GM12892 (cell line): ENCODE data around the gene MRPL27. TPM values are rescaled to one million over a fixed set of nuclear protein-coding genes. Genes with fewer than 3 reads are reported as not detected.
"Not testable (repeated sequence)": the region's sequence is repeated elsewhere in the genome, so short reads cannot be mapped to it uniquely, and the experiment has no call there.

Experiments used
- DNase-seq: peaks from one replicate; pipeline ENCODE4 v3.0.0; 2011; ENCODE audit not compliant: insufficient read length
- FAIRE-seq: peaks from 2 replicates; lab custom pipeline; 2011; peaks lifted over from hg19 to GRCh38; lab: Jason Lieb, UNC
- POLR2A ChIP-seq: IDR thresholded peaks from 2 replicates; pipeline ENCODE4 v1.6.1; 2011; ENCODE audit warnings: low read depth, low read length, control low read depth
- POLR2AphosphoS5 ChIP-seq: IDR thresholded peaks from 2 replicates; pipeline ENCODE4 v1.6.1; 2011; ENCODE audit warnings: low read depth, low read length, control low read depth
- TAF1 ChIP-seq: IDR thresholded peaks from 2 replicates; pipeline ENCODE4 v1.6.1; 2011; ENCODE audit warnings: low read depth, mild to moderate bottlenecking, control low read depth, low read length, borderline replicate concordance
- polyA plus RNA-seq: library from polyadenylated mRNA; unstranded; fragments of >200 nt; gene quantifications from one replicate; pipeline ENCODE4 v1.2.1, GENCODE V29; 2012; ENCODE audit warnings: missing spikeins, inconsistent platforms; ENCODE audit not compliant: missing spikeins

MRPL27 gene
- polyA plus RNA-seq = 77.5 TPM

DNA sequence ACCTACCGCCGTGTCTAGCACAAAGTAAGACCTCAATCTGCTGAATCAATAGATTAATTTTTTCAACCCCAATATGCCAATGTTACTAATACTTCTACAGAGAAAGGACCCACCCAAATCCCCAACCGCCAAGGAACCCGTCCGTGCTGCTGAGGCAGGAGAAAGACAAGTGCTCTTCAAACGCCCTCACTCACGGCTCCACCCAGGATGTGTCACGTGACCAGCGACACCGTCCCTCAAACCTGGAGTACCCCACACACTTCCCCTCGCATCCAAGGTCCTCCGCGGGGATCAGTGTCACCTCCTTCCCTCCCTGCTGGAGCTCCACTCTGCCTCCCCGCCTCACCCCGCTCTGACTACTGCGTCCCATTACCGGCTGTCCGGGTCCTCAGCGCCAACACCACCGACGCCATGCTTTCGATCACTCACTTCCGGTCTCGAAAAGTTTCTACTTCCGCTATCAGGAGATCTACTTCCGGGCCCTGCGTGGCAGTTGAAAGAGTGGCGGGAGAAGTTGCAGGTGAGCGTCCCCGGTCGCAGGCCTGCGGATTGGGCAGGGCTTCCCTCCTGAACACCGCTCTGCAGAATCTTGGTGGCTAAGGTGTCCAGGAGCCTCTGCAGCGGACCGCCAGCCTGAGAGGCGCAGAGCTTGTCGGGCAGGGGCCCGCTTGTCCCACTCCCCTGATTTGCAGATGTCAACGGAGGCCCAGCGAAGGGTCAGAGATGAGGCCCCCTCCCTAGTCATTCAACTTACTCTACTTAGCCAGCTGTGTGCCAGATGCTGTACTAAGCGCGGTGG is at the start of gene MRPL27, which contains the start of gene EME1:
Gene MRPL27, minus strand, starts transcription at position 427 of the 799 bp plus-strand sequence. Its CDS starts 14 bp downstream, at position 413.
Gene EME1, plus strand, starts transcription at position 472 of the 799 bp plus-strand sequence. CDS start 1,980 bp downstream, outside the sequence.
- TF ChIP-seq POLR2A (peak; percentile 99), TAF1 (peak; percentile 95), POLR2AphosphoS5 (peak; percentile 97)
- FAIRE-seq (peak; percentile 96), DNase-seq (peak; percentile 88)

DNA sequence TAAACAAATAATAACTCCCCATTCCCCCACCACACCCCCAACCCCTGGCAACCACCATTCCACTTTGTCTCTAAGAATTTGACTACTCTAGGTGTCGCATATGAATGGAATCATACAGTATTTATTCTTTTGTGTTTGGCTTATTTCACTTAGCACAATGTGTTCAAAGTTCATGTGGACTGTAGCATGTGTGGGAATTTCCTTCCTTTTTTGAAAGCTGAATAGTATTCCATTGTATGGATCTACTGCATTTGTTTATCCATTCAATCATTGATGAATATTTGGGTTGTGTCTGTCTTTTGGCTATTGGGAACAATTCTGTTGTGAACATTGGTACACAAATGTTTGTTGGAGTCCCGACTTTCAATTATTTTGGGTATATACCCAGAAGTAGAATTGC is 49.8 kb upstream of the MRPL27 start:
- TF ChIP-seq TAF1 (no peak), POLR2AphosphoS5 (no peak), POLR2A (no peak)
- FAIRE-seq (no peak), DNase-seq (no peak)

- no peak for FAIRE-seq
- no peak for DNase-seq
- TF ChIP-seq POLR2A = no peak
- TF ChIP-seq POLR2AphosphoS5 = no peak
- TF ChIP-seq TAF1 = no peak
These were observed 48.5 kb upstream of the MRPL27 start for GRCh38 chr17:50421308-50422051.

DNA sequence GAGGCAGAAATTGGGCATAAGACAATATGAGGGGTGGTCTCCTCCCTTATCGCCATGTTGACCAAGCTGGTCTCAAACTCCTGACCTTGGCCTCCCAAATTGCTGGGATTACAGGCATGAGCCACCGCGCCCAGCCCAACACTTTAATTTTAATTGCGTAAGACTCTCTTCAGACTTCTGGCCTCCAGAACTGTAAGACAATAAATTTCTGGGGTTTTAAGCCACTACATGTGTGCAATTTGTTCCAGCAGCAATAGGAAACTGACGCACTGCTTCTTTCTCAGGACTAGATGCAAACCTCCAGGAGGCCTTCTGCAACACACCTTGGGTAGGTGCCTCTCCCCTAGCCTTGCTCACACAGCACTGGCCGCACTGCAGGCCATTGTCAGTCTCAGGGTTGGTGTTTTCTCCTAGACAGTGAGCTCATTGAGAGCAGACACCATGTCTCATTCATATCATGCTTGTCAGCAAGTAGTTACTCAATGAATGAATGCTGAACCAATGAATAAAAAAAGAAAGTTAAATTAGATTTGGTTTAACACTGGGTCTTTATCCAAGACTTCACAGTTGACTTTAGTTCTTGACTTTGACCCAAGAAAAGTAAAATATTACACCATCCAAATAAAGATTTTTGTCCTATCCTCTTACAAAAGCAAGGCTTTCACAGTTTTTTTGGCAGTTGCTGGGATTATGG is 47.6 kb upstream of the MRPL27 start:
- DNase-seq = no peak
- no peak for TF ChIP-seq POLR2A
- no peak for TF ChIP-seq TAF1
- TF ChIP-seq POLR2AphosphoS5 = no peak
- FAIRE-seq = no peak

- FAIRE-seq, DNase-seq: not testable (repeated sequence)
These were observed 46.6 kb upstream of the MRPL27 start for GRCh38 chr17:50419577-50419976.

GRCh38 chr17:50414808-50415207 is 41.8 kb upstream of the MRPL27 start:
- FAIRE-seq (no peak), DNase-seq (no peak)
- TF ChIP-seq POLR2A = no peak
- no peak for TF ChIP-seq TAF1
- no peak for TF ChIP-seq POLR2AphosphoS5

DNA sequence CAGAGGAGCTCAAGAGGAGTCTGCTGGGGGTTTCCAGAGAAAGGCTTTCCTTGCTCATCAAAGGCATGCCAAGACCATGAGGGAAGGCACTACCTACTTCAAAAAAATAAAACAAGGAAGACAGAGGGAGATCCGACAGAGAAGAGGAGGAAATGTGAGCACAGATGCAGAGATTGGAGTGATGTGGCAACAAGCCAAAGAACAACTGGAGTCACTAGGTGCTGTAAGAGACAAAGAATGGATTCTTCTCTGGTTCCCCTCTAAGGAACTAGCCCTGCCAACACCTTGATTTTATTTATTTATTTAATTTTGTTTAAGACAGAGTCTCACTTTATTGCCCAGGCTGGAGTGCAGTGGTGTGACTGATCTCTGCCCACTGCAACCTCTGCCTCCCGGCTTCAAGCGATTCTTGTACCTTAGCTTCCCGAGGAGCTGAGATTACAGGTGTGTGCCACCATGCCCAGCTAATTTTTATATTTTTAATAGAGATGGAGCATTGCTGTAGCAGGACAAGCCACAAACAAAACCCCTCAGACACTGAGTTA is 39.3 kb upstream of the MRPL27 start:
- no peak for DNase-seq
- no peak for TF ChIP-seq POLR2AphosphoS5
- TF ChIP-seq POLR2A = no peak
- TF ChIP-seq TAF1 = no peak
- FAIRE-seq = no peak

DNA sequence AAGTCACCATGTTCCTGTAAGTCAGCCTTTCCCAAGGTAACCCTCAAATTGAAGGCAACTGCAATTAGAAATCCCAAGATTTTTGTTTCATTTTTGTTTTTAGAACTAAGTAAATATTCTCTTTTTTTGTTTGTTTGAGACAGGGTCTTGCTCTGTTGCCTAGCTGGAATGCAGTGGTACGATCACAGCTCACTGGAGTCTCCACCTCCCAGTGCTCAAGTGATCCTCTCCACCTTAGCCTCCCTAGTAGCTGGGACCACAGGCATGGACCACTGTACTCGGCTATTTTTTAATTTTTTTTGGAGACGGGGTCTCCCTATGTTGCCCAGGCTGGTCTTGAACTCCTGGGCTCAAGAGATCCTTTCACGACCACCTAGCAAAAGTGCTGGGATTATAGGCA is 34.9 kb upstream of the MRPL27 start:
- no peak for DNase-seq
- FAIRE-seq = no peak

GRCh38 chr17:50406578-50406977 is 33.6 kb upstream of the MRPL27 start:
- FAIRE-seq (no peak), DNase-seq (no peak)
- TF ChIP-seq POLR2AphosphoS5 (no peak), TAF1 (no peak), POLR2A (no peak)

More for the DNA sequence above, 34.9 kb upstream of the MRPL27 start:
- TF ChIP-seq POLR2AphosphoS5 (no peak), POLR2A (no peak), TAF1 (no peak)

- DNase-seq, FAIRE-seq: not testable (repeated sequence)
These were observed 32.4 kb upstream of the MRPL27 start for GRCh38 chr17:50405351-50405750.

- DNase-seq, FAIRE-seq: not testable (repeated sequence)
These were observed 26.6 kb upstream of the MRPL27 start for GRCh38 chr17:50399591-50399990.

GRCh38 chr17:50398672-50399071 is 25.7 kb upstream of the MRPL27 start:
- not testable (repeated sequence) for FAIRE-seq, DNase-seq
